Naive B cell (primary cell): ENCODE results near the gene DNAL4. TPM values are rescaled to one million over a fixed set of nuclear protein-coding genes. Genes with fewer than 3 reads are reported as not detected.

Source experiments
- ATAC-seq, 2 donors: fragments of 150-1000 bp; cut with Tn5 transposase; 2 replicates each; pipeline ENCODE4 v1.10.0; 2021; ENCODE audit warnings: low read depth in 2 of 2, mild to moderate bottlenecking in 2 of 2, moderate library complexity in 2 of 2
- DNase-seq: peaks from one replicate; pipeline ENCODE4 v3.0.0; 2022
- H3K27ac Mint-ChIP-seq, 6 donors: one replicate each; pipeline ENCODE4 v1.8.0; 2020 to 2022; ENCODE audit warnings: mild to moderate bottlenecking in 6 of 6, mixed read lengths in 6 of 6, moderate library complexity in 5 of 6, inconsistent platforms in 2 of 6
- H3K27me3 Mint-ChIP-seq, 3 donors: one replicate each; pipeline ENCODE4 v1.8.0; 2021 to 2022; ENCODE audit warnings: mixed read lengths in 3 of 3, mild to moderate bottlenecking in 1 of 3
- H3K36me3 Mint-ChIP-seq, 2 donors: one replicate each; pipeline ENCODE4 v1.8.0; 2020 to 2022; ENCODE audit warnings: mixed read lengths in 2 of 2, inconsistent platforms in 1 of 2, mild to moderate bottlenecking in 1 of 2
- H3K4me1 Mint-ChIP-seq, 3 donors: one replicate each; pipeline ENCODE4 v1.8.0; 2020 to 2022; ENCODE audit warnings: mixed read lengths in 3 of 3, inconsistent platforms in 1 of 3, mild to moderate bottlenecking in 1 of 3, moderate library complexity in 1 of 3
- H3K4me3 Mint-ChIP-seq, 8 donors: one replicate each; pipeline ENCODE4 v1.8.0; 2020 to 2022; ENCODE audit warnings: mild to moderate bottlenecking in 8 of 8, mixed read lengths in 8 of 8, moderate library complexity in 8 of 8, inconsistent platforms in 2 of 8
- H3K9me3 Mint-ChIP-seq, 7 donors: one replicate each; pipeline ENCODE4 v1.8.0; 2020 to 2022; ENCODE audit warnings: mixed read lengths in 7 of 7, mild to moderate bottlenecking in 5 of 7, inconsistent platforms in 2 of 7, moderate library complexity in 1 of 7
- polyA plus RNA-seq, 6 donors: library from polyadenylated mRNA; unstranded; fragments of 300-500 nt; fragmentation: Illumina TruSeq; gene quantifications; one replicate each; pipeline ENCODE4 v1.2.3, GENCODE V29; 2021; ENCODE audit warnings: low read depth in 6 of 6

Gene DNAL4
- polyA plus RNA-seq, 6 donors from 2014 or later: 10.6 to 15.7 (median 12.7) TPM

DNA sequence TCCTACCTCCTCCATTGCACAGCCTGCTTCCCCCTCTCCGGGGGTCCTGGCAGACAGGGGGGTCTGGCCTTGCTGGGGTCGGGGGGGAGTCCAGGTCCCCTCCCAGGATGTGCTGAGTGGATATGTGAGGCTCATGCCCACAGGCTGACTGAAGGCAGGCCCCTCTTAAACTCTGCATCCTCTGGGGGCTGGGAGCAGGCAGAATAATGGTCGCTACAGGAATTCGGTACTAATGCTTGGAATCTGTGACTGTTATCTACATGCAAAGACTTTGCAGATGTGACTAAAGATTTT, 36.5 kb downstream of the DNAL4 start:
- DNase-seq (no peak), ATAC-seq (no peak)
- no peaks in the 10 kb centered on the region for H3K9me3 Mint-ChIP-seq
- peaks cover 0 to 7% of the 10 kb centered on the region in 2 donors for H3K36me3 Mint-ChIP-seq
- H3K27me3 Mint-ChIP-seq: no peaks in the 10 kb centered on the region
- H3K4me1 Mint-ChIP-seq: peaks cover 49 to 61% (median 50%) of the 10 kb centered on the region in 3 donors
- peak overlapping the region in 2 of 6 donors; percentile 92 to 95 for H3K27ac Mint-ChIP-seq
- H3K4me3 Mint-ChIP-seq: peak overlapping the region in 7 of 8 donors; percentile 94 to 99 (median 98)

DNA sequence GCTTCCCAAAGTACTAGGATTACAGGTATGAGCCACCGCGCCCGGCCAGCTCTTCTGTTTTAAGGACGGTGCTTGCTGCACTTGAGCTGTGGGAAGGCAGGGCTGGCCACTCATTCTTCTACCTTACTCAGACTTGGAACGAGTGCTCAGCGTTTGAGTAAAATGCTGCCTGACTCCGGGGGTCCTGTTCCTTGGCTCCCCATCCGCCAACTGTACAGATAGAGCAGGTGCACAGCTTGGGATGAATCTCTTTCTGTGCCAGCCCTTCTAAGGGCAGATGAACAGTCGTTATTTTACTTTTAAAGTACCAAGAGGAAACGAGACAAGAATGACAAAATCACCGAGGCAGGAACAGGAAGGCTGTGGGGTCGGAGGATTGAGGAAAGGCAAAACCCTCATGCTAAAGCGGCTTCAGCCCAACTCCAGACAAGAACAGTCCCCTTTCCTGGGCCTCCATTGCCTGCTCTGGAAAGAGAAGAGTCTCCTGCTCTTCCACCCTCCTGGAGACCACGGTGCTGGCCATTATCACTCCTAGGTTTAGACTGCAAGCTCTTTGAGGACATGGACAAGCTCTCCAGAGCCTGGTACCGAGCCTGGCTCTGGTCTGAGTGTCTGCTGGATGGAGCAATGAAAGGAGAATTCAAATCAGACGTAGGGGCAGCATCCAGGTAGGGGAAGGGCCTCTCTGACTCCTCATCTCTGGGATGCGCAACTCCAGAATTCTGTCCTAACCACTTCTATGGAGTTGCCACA, 37.1 kb downstream of the DNAL4 start:
- ATAC-seq: peak; percentile 7 to 12
- peak; percentile 45 for DNase-seq
- Mint-ChIP-seq H3K4me1 (peaks cover 54 to 66% (median 55%) of the 10 kb centered on the region in 3 donors), H3K27me3 (no peaks in the 10 kb centered on the region), H3K9me3 (no peaks in the 10 kb centered on the region), H3K27ac (peak overlapping the region; percentile 83 to 98 (median 94)), H3K36me3 (peaks cover 3 to 7% of the 10 kb centered on the region in 2 donors), H3K4me3 (peak overlapping the region; percentile 94 to 99 (median 98))

GRCh38 chr22:38755911-38756532, 37.9 kb downstream of the DNAL4 start, which contains the start of gene SUN2:
Gene SUN2, minus strand, starts transcription at chr22:38755998. Its CDS starts 3,370 bp downstream, at chr22:38752628.
- Mint-ChIP-seq H3K36me3 (peaks cover 9 to 13% of the 10 kb centered on the region in 2 donors), H3K27me3 (no peaks in the 10 kb centered on the region)
- ATAC-seq: peak; percentile 75 to 76

DNA sequence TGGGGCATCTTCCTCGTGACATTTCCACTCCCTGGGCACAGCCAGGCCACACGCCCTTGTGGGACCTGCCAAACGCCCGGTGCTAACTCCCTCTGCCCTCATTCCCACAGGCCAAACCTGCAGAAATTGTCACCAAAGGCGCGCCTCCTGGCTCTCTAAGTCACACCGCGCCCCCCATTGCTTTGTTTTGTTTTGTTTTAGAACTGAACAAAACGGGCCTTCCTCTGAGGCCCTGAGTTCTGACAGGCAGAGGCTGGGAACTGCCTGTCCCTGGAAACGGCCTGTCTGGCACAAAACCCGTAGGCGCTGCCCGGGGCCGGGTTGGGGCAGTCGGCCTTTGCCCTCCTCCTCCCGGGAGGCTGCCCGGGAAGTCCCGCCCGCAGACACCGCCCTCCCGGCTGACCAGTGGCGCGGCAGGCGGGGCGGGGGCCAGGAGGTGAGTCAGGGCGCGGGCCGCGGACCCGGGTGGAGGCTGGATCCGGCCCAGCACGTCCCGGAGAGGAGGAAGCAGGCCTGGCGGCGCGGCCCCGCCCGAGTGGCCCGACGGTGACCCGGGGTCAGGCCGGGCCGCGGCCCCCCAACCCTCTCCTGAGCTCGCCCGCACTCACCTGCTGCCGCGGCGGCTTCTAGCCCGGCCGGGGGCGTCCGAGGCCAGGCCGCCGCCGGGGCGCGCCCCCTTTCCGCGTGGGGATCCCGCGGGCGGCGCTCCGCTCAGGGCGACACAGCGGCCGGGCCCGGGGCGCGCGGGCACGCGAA, 38.6 kb downstream of the DNAL4 start:
- peak overlapping the region; percentile 94 to 100 (median 99) for H3K4me3 Mint-ChIP-seq
- peak overlapping the region; percentile 78 to 99 (median 97) for H3K27ac Mint-ChIP-seq
- ATAC-seq (peak; percentile 2 to 8), DNase-seq (peak; percentile 51)
- peaks cover 9 to 13% of the 10 kb centered on the region in 2 donors for H3K36me3 Mint-ChIP-seq
- H3K9me3 Mint-ChIP-seq: no peaks in the 10 kb centered on the region
- peaks cover 64 to 79% (median 65%) of the 10 kb centered on the region in 3 donors for H3K4me1 Mint-ChIP-seq
- H3K27me3 Mint-ChIP-seq: no peaks in the 10 kb centered on the region

More at GRCh38 chr22:38755911-38756532, 37.9 kb downstream of the DNAL4 start, which contains the start of gene SUN2:
- DNase-seq: peak; percentile 92
- Mint-ChIP-seq H3K27ac (peak within 1 kb of the TSS; percentile 83 to 99 (median 97)), H3K9me3 (no peaks in the 10 kb centered on the region), H3K4me1 (peaks cover 62 to 75% (median 64%) of the 10 kb centered on the region in 3 donors), H3K4me3 (peak within 1 kb of the TSS; percentile 94 to 100 (median 99))

- no peaks in the 10 kb centered on the region for H3K9me3 Mint-ChIP-seq
- H3K4me3 Mint-ChIP-seq: peak overlapping the region; percentile 94 to 100 (median 99)
- peaks cover 9 to 13% of the 10 kb centered on the region in 2 donors for H3K36me3 Mint-ChIP-seq
- ATAC-seq (no peak), DNase-seq (no peak)
- peaks cover 69 to 84% (median 70%) of the 10 kb centered on the region in 3 donors for H3K4me1 Mint-ChIP-seq
- H3K27ac Mint-ChIP-seq: peak overlapping the region; percentile 78 to 99 (median 97)
- no peaks in the 10 kb centered on the region for H3K27me3 Mint-ChIP-seq
These were observed 39.2 kb downstream of the DNAL4 start for GRCh38 chr22:38754751-38755154.

DNA sequence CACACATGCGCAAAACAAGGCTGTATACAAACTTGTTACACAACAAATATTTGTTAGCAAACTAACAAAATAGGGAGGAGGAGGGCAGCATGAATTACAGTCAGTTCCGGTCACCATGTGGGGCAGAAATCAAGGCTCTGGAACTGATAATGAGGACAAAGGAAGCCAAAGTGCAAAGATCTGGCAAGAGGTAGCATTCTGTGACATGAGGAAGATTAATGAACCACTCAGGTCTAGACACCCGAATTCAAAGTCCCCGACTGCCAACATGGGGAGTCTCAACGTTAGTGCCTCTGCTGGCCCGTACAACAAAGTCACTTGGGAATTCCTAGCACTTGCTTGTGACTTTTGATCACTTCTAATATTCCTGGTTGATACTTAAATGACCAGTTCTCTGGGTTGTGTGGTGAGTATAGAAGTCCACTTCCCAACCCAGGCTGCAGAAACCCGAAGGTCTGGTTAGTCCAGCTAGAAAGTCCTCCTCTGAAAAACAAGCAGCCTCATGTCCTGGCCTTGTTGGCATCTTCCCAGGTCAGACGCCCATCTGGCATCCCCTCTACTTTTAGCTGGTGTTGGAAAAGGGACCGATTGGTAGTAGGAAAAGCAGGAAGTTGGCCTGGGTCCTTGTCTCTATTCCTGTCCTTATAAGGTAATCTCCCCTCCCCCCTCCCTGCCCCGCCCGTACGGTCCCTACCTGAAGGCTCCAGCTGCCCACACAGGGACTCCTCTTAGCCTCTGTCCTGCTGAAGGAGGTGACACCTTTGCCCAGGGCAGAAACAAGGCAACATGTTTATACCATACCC, 39.8 kb downstream of the DNAL4 start:
- DNase-seq (no peak), ATAC-seq (no peak)
- Mint-ChIP-seq H3K27ac (peak overlapping the region; percentile 78 to 99 (median 97)), H3K9me3 (no peaks in the 10 kb centered on the region), H3K4me1 (peaks cover 69 to 83% (median 71%) of the 10 kb centered on the region in 3 donors), H3K27me3 (no peaks in the 10 kb centered on the region), H3K36me3 (peaks cover 9 to 13% of the 10 kb centered on the region in 2 donors), H3K4me3 (peak overlapping the region; percentile 94 to 100 (median 99))

- Mint-ChIP-seq H3K27ac (peak overlapping the region; percentile 96 to 100 (median 99)), H3K27me3 (no peaks in the 10 kb centered on the region), H3K4me1 (peaks cover 47 to 61% (median 47%) of the 10 kb centered on the region in 3 donors), H3K9me3 (no peaks in the 10 kb centered on the region), H3K36me3 (peaks cover 9 to 13% of the 10 kb centered on the region in 2 donors), H3K4me3 (peak overlapping the region; percentile 80 to 99 (median 96))
- DNase-seq (peak; percentile 89), ATAC-seq (peak; percentile 64 to 65)
These were observed 42.3 kb downstream of the DNAL4 start for GRCh38 chr22:38751422-38752346.

- Mint-ChIP-seq H3K27me3 (no peaks in the 10 kb centered on the region), H3K36me3 (peaks cover 9 to 13% of the 10 kb centered on the region in 2 donors), H3K9me3 (no peaks in the 10 kb centered on the region), H3K4me3 (peak overlapping the region; percentile 80 to 99 (median 96)), H3K27ac (peak overlapping the region; percentile 96 to 100 (median 99)), H3K4me1 (peaks cover 43 to 57% (median 44%) of the 10 kb centered on the region in 3 donors)
- no peak for DNase-seq
- ATAC-seq: no peak
These were observed 42.9 kb downstream of the DNAL4 start for GRCh38 chr22:38751066-38751421.

- DNase-seq (no peak), ATAC-seq (no peak)
- peaks cover 9 to 13% of the 10 kb centered on the region in 2 donors for H3K36me3 Mint-ChIP-seq
- no peaks in the 10 kb centered on the region for H3K27me3 Mint-ChIP-seq
- peak overlapping the region in 4 of 6 donors; percentile 14 to 99 (median 85) for H3K27ac Mint-ChIP-seq
- H3K4me1 Mint-ChIP-seq: peaks cover 43 to 57% (median 44%) of the 10 kb centered on the region in 3 donors
- H3K4me3 Mint-ChIP-seq: peak overlapping the region in 6 of 8 donors; percentile 62 to 99 (median 94)
- no peaks in the 10 kb centered on the region for H3K9me3 Mint-ChIP-seq
These were observed 43.3 kb downstream of the DNAL4 start for GRCh38 chr22:38750638-38751037.

DNA sequence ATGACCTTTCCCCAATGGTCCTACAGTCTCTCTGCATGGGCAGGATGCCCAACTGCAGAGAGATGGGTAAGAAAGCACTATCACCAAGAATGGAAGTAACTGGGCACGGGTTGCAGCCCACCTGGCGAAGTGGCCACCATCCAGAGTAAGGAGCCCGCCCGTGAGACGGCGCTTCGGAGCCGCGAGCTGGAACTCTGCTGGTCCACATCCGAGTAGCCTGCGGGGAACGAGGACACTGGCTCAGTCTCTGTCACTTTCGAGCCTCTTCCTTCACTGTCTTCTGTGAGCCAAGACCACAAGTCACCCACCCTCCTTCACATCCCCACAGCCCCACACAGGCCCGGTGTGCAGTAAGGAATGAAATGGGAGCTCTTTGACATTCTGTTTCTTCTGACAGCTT, 43.8 kb downstream of the DNAL4 start:
- H3K4me3 Mint-ChIP-seq: peak overlapping the region in 4 of 8 donors; percentile 56 to 99 (median 66)
- H3K4me1 Mint-ChIP-seq: peaks cover 43 to 57% (median 43%) of the 10 kb centered on the region in 3 donors
- H3K27ac Mint-ChIP-seq: peak overlapping the region in 5 of 6 donors; percentile 33 to 99 (median 74)
- H3K36me3 Mint-ChIP-seq: peaks cover 9 to 11% of the 10 kb centered on the region in 2 donors
- H3K27me3 Mint-ChIP-seq: no peaks in the 10 kb centered on the region
- ATAC-seq (no peak), DNase-seq (no peak)
- H3K9me3 Mint-ChIP-seq: no peaks in the 10 kb centered on the region

GRCh38 chr22:38748487-38749136, 45.3 kb downstream of the DNAL4 start:
- peaks cover 7 to 9% of the 10 kb centered on the region in 2 donors for H3K36me3 Mint-ChIP-seq
- no peaks in the 10 kb centered on the region for H3K9me3 Mint-ChIP-seq
- peaks cover 30 to 48% (median 38%) of the 10 kb centered on the region in 3 donors for H3K4me1 Mint-ChIP-seq
- H3K4me3 Mint-ChIP-seq: peak overlapping the region in 1 of 8 donors; percentile 64
- H3K27me3 Mint-ChIP-seq: no peaks in the 10 kb centered on the region
- no peak for DNase-seq
- peak overlapping the region in 3 of 6 donors; percentile 56 to 82 (median 61) for H3K27ac Mint-ChIP-seq
- ATAC-seq: no peak
